GM19239 (cell line): Measurements from ENCODE around the gene CELF1.
"Not testable (repeated sequence)": the region's sequence is repeated elsewhere in the genome, so short reads cannot be mapped to it uniquely, and the experiment has no call there.

ENCODE experiments used
- DNase-seq: peaks from one replicate; pipeline ENCODE4 v3.0.0; 2011; ENCODE audit warnings: low spot score; ENCODE audit not compliant: insufficient read length
- FAIRE-seq: peaks from 2 replicates; lab custom pipeline; 2011; peaks lifted over from hg19 to GRCh38; lab: Jason Lieb, UNC

Gene CELF1

GRCh38 chr11:47577460-47578041, 24.6 kb upstream of the CELF1 start:
- FAIRE-seq (no peak), DNase-seq (no peak)

GRCh38 chr11:47573321-47573720, 20.4 kb upstream of the CELF1 start:
- FAIRE-seq, result no peak
- no peak for DNase-seq

GRCh38 chr11:47572715-47573255, 19.9 kb upstream of the CELF1 start:
- DNase-seq (no peak), FAIRE-seq (no peak)

- DNase-seq (no peak), FAIRE-seq (no peak)
Measured at GRCh38 chr11:47571895-47572294, 19.0 kb upstream of the CELF1 start.

- FAIRE-seq (no peak), DNase-seq (no peak)
Measured at GRCh38 chr11:47571357-47571729, 18.4 kb upstream of the CELF1 start.

GRCh38 chr11:47570651-47571356, 17.9 kb upstream of the CELF1 start:
- FAIRE-seq (no peak), DNase-seq (no peak)

GRCh38 chr11:47569646-47570045, 16.7 kb upstream of the CELF1 start:
- FAIRE-seq, result no peak

GRCh38 chr11:47566149-47566698, 13.3 kb upstream of the CELF1 start:
- FAIRE-seq (no peak), DNase-seq (no peak)

More at GRCh38 chr11:47569646-47570045, 16.7 kb upstream of the CELF1 start:
- no peak for DNase-seq

GRCh38 chr11:47565340-47566148, 12.6 kb upstream of the CELF1 start, which contains the start of gene PTPMT1:
PTPMT1 (plus strand) TSS chr11:47565599; CDS start chr11:47565623, 24 bp downstream.
- DNase-seq (peak; percentile 61), FAIRE-seq (no peak)

GRCh38 chr11:47564933-47565339, 12.0 kb upstream of the CELF1 start:
- FAIRE-seq (no peak), DNase-seq (no peak)

GRCh38 chr11:47564366-47564765, 11.4 kb upstream of the CELF1 start:
- FAIRE-seq, DNase-seq: not testable (repeated sequence)

GRCh38 chr11:47562393-47562792, 9.5 kb upstream of the CELF1 start:
- not testable (repeated sequence) for DNase-seq, FAIRE-seq

- no peak for DNase-seq
- no peak for FAIRE-seq
Measured at GRCh38 chr11:47560426-47560825, 7.5 kb upstream of the CELF1 start.

GRCh38 chr11:47558695-47559094, 5.8 kb upstream of the CELF1 start:
- DNase-seq (no peak), FAIRE-seq (no peak)

- FAIRE-seq, result not testable (repeated sequence)
Measured at GRCh38 chr11:47557004-47557403, 4.1 kb upstream of the CELF1 start.

GRCh38 chr11:47553406-47553743, 443 bp upstream of the CELF1 start:
- no peak for FAIRE-seq

More at GRCh38 chr11:47557004-47557403, 4.1 kb upstream of the CELF1 start:
- not testable (repeated sequence) for DNase-seq

GRCh38 chr11:47552056-47552565, 821 bp downstream of the CELF1 start:
- FAIRE-seq (peak; percentile 75), DNase-seq (no peak)

More at GRCh38 chr11:47553406-47553743, 443 bp upstream of the CELF1 start:
- DNase-seq, result no peak

GRCh38 chr11:47551086-47551485, 1.8 kb downstream of the CELF1 start:
- FAIRE-seq (peak; percentile 93), DNase-seq (no peak)

- DNase-seq, result no peak
- no peak for FAIRE-seq
Measured at GRCh38 chr11:47550288-47551047, 2.5 kb downstream of the CELF1 start.
